Colonic mucosa (tissue), 4 donors: ENCODE results near the gene GLB1L3. TPM values are rescaled to one million over a fixed set of nuclear protein-coding genes. Genes with fewer than 3 reads are reported as not detected.
A peak's percentile ranks its signal among the peaks of the same experiment; 100 is the strongest.

Experiments used
- DNase-seq: peaks from one replicate; pipeline ENCODE4 v3.0.0-alpha.2; 2020
- H3K27ac ChIP-seq: fragments of 200-600 bp; one replicate; pipeline ENCODE4 v1.8.0; 2021
- H3K27me3 ChIP-seq: fragments of 200-600 bp; one replicate; pipeline ENCODE4 v1.8.0; 2021
- H3K36me3 ChIP-seq: fragments of 200-600 bp; one replicate; pipeline ENCODE4 v1.8.0; 2021
- H3K4me1 ChIP-seq: fragments of 200-600 bp; one replicate; pipeline ENCODE4 v1.8.0; 2021; ENCODE audit warnings: mild to moderate bottlenecking
- H3K4me3 ChIP-seq: fragments of 200-600 bp; one replicate; pipeline ENCODE4 v1.8.0; 2021
- H3K9ac ChIP-seq, 2 donors: one replicate each; pipeline ENCODE4 v1.7.0; 2013; ENCODE audit warnings: control low read depth in 2 of 2, low read depth in 2 of 2, low read length in 2 of 2
- H3K9me3 ChIP-seq: fragments of 200-600 bp; one replicate; pipeline ENCODE4 v1.8.0; 2021
- intact Hi-C: fragments of 100-400 bp; cut with DNase I; formaldehyde crosslinking; loops from one replicate; pipeline ENCODE4 v1.14.1; 2022
- total RNA-seq, 2 donors: library from RNA; stranded (reverse); fragmentation: NEBNext Ultra II Directional in 1 of 2; extraction: Animal tissue kit (Norgen Biotek cat#: 25700) in 1 of 2; gene quantifications; one replicate each; pipeline ENCODE4 v1.2.1, GENCODE V29; 2021
- TF ChIP-seq, protein P1 (sequence below): fragments of 200-600 bp; IDR thresholded peaks from one replicate; pipeline ENCODE4 v1.8.0; 2022; ENCODE audit warnings: antibody characterized with exemption, mild to moderate bottlenecking
- donor health status: healthy.
- donor health status: DM: no; HTN: no; CAD: no.
- donor health status: DM: no; HTN: no; CAD: no.

The GLB1L3 gene
- total RNA-seq, 2 donors from 2014 or later = 0.15 TPM; not detected in 1

DNA sequence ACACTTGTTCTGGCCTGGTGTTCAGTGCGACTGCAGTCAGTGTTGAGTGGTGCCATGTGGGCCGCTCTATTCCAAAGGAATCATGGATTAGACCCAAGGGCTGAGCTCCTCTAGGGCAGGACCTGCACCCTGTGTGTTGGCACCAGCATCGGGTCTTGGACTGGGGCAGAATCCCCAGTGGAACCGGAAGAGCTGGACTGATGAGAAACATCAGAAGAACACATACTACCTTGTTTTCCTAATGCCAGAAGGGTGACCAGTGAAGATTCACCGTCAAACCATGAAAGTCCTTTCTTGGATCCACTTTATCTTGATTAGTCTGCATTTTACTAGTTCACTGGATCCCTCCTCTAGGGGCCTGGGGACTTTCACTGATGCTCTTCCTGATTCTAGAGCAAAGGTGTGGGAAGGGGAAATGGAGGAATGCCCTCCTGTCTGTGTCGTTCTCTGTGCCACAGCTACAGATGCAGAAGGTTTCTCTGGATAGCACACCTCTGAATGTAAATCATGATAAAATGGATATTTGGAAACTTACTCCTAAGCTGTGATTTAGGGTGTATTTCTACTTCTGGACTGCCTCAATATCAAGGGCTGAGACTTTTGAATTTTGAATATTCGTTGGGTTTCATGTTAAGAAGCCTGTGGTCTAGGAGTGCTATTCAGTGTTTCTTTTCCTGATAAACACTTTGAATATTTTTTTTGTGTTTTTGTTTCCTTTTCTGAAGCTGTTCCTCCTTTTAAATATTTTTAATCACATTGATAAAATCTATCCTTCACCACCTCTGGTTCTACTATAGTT, 11.0 kb upstream of the GLB1L3 start:
- Histone ChIP-seq H3K36me3 (peaks cover 6% of the 10 kb centered on the region), H3K9me3 (no peaks in the 10 kb centered on the region), H3K27me3 (no peaks in the 10 kb centered on the region), H3K9ac (no peak overlapping the region), H3K27ac (no peak overlapping the region), H3K4me1 (no peaks in the 10 kb centered on the region), H3K4me3 (no peak overlapping the region)
- TF ChIP-seq, protein P1, sequence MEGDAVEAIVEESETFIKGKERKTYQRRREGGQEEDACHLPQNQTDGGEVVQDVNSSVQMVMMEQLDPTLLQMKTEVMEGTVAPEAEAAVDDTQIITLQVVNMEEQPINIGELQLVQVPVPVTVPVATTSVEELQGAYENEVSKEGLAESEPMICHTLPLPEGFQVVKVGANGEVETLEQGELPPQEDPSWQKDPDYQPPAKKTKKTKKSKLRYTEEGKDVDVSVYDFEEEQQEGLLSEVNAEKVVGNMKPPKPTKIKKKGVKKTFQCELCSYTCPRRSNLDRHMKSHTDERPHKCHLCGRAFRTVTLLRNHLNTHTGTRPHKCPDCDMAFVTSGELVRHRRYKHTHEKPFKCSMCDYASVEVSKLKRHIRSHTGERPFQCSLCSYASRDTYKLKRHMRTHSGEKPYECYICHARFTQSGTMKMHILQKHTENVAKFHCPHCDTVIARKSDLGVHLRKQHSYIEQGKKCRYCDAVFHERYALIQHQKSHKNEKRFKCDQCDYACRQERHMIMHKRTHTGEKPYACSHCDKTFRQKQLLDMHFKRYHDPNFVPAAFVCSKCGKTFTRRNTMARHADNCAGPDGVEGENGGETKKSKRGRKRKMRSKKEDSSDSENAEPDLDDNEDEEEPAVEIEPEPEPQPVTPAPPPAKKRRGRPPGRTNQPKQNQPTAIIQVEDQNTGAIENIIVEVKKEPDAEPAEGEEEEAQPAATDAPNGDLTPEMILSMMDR = no peak
- intact Hi-C loops = no loop called here
- DNase-seq = no peak

DNA sequence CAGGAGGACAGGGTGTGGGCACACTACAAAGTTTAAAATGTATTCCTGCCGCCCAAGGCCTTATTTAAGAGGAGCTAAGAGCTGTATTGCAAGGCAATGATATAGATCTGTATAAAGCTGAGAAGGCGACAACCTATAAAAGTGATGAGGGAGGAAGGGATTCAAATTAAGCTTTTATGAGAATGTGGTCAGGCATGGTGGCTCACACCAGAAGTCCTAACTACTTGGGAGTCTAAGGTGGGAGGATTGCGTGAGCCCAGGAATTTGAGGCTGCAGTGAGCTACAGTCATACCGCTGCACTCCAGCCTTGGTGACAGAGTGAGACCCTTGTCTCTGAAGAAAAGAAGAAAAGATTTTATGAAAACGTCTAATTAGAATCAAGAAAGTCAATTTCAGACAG, 9.7 kb upstream of the GLB1L3 start:
- Histone ChIP-seq H3K27me3 (no peaks in the 10 kb centered on the region), H3K4me1 (no peaks in the 10 kb centered on the region), H3K36me3 (no peaks in the 10 kb centered on the region), H3K27ac (no peak overlapping the region), H3K9me3 (no peaks in the 10 kb centered on the region), H3K9ac (no peak overlapping the region), H3K4me3 (no peak overlapping the region)
- TF ChIP-seq, protein P1 = no peak
- intact Hi-C loops = no loop called here
- no peak for DNase-seq

DNA sequence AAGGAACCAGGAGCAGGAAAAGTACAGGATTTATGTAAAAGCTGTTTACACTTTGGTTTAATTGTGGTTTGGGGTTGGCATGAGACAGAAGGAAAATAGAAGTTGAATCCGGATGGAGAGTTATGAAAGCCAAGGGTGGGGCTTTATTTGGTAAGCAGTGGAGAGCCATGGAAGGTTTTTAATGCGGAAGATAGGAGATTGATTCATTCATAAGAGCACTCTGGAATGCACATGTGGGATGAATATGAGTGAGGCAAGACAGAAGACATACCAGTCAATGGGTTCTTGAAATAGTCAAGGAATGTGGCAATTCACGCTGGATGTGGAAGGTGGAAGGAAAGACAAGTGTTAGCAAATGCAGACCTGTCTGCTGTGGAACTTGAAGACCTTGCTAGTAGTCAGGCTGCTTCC, 9.3 kb upstream of the GLB1L3 start:
- Histone ChIP-seq H3K9me3 (no peaks in the 10 kb centered on the region), H3K9ac (no peak overlapping the region), H3K27me3 (peaks cover 2% of the 10 kb centered on the region), H3K4me1 (no peaks in the 10 kb centered on the region), H3K36me3 (no peaks in the 10 kb centered on the region), H3K4me3 (no peak overlapping the region), H3K27ac (no peak overlapping the region)
- peak; percentile 32 for DNase-seq
- intact Hi-C loops = no loop called here
- TF ChIP-seq, protein P1 = no peak

DNA sequence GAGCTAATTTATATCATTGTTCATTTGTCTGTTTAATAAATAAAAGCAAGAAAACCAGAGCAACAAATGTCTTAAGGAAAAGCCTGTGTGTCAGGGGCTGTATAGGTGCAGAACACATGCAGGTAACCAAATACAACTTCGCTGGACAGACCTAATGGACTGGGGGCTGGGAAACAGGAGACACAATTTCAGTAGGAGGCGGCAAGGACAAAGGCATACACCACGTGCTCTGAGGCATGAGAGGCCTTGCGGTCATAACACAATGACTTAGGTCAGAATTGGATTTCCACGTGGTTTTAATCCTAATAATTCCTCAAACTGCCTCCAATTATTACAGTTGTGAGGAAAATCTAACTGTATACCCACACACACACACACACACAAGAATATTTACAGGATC, 8.7 kb upstream of the GLB1L3 start:
- intact Hi-C loops = no loop called here
- no peaks in the 10 kb centered on the region for H3K4me1 ChIP-seq
- no peak overlapping the region for H3K27ac ChIP-seq
- no peak overlapping the region for H3K9ac ChIP-seq
- no peaks in the 10 kb centered on the region for H3K9me3 ChIP-seq
- no peaks in the 10 kb centered on the region for H3K36me3 ChIP-seq
- no peak overlapping the region for H3K4me3 ChIP-seq
- peaks cover 6% of the 10 kb centered on the region for H3K27me3 ChIP-seq
- TF ChIP-seq, protein P1 = no peak
- DNase-seq = no peak

DNA sequence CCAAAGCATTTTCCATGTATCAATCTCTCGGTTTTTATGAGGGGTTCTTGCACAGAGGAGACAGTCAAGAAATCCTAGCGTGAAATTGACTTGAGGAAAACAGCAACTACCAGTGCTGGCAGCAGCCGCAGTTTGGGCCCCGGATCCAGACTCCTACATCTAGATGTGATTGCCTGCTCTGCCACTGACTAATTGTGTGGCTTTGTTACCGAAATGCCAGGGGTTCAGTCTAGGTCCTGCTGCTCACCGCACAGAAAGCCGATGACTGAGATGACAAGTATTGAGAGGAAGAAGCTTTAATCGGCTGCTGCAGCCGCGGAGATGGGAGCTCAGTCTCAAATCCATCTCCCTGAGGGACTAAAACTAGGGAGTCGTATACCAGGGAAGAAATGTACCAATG, 8.2 kb upstream of the GLB1L3 start:
- Histone ChIP-seq H3K27me3 (peaks cover 11% of the 10 kb centered on the region), H3K4me1 (no peaks in the 10 kb centered on the region), H3K4me3 (no peak overlapping the region), H3K9me3 (no peaks in the 10 kb centered on the region), H3K27ac (no peak overlapping the region), H3K36me3 (no peaks in the 10 kb centered on the region), H3K9ac (no peak overlapping the region)
- TF ChIP-seq, protein P1 = no peak
- DNase-seq = no peak
- intact Hi-C loops = no loop called here
